Measurements from ENCODE around the gene RSBN1L.

RSBN1L gene

DNA sequence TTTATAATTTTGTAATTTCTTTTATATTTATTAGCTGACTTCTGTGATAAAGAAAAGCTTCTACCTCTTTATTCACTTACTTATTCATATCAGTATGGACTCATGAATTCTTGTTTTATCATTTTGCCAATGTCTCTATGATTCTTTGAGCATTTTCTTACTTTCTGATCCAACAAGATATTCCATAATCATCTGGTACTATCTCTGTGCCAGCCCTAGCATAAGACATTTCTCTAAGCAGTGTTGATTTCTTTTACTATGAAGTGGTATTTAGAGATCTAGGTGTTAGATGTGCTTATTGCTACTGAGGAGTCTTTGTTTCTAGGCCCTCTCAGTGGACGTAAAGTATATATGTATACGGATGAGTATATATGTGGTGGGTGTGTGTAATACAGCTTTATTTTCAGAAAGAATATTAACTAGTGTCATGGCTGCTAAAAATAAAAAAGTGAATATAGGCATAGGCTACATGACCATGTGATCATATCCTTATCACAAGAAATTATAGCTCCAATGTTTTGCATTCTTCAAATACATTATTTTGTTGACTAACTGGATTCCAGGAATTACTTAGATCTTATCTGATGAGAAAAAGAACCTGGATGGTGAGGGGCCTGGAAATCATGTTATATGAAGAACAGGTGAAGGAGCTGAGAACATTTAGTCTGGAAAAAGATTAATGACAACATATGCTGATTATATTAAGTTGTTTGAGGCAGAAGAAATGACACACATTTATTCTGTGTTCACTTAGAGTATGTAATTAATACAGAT, 115.4 kb downstream of the RSBN1L start:
- no peak for FAIRE-seq

- FAIRE-seq, result no peak
Observed at GRCh38 chr7:77812290-77812685, 116.0 kb downstream of the RSBN1L start.

DNA sequence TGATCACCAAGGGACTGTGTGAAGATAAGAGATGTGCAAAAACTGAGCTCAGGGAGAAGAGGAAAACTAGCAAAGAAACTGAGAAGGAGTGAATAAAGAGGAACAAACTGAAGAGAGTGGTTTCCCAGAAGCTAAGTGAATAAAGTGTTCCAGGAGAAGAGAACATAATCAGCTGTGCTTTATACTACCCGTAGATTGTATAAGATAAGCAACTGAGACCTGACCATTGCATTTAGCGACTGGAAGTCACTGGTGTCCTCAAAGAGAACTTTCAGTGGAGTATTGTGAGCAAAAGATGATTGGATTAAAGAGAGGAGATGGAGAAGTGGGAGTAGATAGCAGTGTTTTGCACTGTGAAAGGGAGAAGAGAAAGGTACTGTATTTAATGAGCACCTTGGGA, 116.9 kb downstream of the RSBN1L start:
- FAIRE-seq, result no peak

DNA sequence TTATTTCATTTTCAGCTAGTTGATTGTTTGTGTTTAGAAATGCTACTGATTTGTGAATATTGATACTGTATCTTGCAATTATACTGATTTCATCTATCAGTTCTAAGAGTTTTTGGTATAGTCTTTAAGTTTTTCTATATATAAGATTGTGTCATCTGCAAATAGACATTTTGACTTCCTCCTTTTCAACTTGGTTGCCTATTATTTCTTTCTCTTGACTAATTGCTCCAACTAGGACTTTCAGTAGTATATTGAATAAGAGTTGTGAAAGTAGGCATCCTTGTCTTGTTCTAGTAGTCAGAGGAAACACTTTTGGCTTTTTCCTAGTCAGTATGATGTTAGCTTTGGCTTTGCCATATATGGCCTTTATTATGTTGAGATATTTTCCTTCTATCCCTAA, 122.8 kb downstream of the RSBN1L start:
- no peak for FAIRE-seq

DNA sequence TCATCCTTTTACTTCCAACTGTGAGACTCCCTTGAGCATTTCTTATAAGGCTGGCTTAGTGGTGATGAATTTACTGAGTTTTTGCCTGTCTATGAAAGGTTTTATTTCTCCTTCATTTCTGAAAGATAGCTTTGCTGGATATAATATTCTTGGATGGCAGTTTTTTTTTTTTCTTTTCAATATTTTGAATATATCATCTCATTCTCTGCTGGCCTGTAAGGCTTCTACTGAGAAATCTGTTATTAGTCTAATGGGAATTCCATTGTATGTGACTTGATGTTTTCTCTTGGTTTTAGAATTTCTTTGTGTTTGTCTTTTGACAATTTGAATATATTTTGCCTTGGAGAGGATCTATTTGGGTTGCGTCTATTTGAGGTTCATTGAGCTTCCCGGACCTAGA, 124.7 kb downstream of the RSBN1L start:
- FAIRE-seq, result no peak

DNA sequence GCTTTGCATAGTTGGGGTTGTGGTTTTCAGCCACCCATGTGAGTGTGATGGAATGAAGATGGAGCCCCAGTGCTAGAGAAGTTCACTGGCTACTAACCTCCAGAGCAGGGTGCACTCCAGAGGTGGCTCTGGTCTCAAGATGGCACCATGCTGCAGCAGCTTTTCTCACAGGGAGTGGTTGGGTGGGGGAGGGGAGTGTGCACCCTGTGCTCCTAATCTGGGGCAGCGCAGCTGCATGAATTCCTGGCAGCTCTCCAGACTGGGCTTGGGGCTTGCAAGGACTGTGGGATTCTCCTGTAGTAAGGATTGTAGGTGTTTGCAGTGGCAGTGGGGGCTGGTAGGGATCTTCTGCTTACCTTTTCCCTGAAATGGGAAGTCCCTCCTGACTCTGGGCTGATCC, 126.0 kb downstream of the RSBN1L start:
- FAIRE-seq, result no peak

DNA sequence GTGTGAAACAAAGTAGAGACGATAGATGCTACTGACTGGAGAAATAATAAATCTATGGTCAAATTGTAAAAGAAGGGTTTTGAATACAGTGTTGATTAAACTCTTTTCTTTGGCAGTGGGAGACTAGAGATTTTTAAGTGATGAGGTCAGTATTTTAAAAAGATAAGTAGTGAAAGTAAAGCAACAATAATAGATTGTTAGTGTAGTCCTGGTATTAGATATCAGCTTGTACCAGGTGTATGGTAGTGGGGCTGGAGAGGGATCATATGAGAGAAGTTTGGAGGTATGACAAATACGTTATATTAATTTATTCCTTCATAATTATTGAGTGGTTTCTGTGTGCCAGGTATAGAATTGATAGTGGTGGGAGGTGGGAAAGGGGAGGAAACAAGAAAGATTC, 127.5 kb downstream of the RSBN1L start:
- FAIRE-seq, result no peak

GRCh38 chr7:77824636-77825035, 128.4 kb downstream of the RSBN1L start:
- no peak for FAIRE-seq

GRCh38 chr7:77825131-77825530, 128.9 kb downstream of the RSBN1L start:
- FAIRE-seq, result no peak

GRCh38 chr7:77826300-77826699, 130.0 kb downstream of the RSBN1L start:
- no peak for FAIRE-seq

- FAIRE-seq, result no peak
Observed at GRCh38 chr7:77827999-77828398, 131.7 kb downstream of the RSBN1L start.

DNA sequence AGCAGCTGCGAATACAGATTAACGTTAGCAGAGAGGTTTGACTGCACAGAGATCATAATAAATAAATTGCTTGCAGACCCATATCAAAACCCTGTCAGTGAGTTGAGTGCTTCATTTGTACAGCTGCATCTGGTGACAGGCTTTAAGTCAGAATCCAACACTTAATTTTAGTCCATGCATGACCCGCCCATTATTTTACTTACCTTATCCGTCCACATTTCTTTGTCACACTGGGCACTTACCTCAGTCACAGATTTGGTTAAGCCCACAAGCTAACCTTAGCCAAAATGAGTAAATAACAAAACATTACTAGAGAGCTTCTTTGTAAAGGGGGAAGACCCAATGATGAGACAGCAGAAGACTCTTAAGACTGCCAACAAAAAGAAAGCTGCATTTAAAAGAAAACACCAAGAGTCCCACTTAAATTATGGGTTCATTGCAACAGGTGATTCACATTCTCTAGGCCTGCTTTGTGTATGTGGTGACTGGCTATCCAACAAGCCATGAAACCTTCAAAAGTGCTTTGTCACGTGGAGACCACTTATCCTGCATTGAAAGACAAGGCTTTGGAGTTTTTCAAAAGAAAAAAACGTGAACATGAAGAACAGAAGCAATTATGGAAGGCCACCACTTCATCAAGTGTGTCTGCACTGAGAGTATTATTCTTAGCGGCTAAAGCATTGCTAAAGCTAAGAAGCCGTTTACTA, 134.5 kb downstream of the RSBN1L start:
- FAIRE-seq, result no peak

DNA sequence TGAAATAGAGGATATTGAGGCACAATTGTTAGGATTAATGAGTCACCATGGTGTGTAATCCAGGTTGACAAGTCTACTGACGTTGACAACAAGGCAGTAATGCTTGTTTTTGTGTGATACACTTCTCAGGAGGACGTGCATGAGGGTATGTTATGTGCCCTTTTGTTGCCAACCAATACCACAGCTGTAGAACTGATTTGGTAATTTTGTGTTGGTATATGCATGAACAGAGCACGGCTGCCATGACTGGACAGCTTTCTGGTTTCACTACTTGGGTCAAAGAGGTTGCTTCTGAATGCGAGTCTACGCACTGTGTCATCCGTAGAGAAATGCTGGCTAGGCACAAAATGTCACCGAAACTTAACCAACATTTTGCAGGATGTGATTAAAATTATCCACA, 135.2 kb downstream of the RSBN1L start:
- FAIRE-seq, result no peak

DNA sequence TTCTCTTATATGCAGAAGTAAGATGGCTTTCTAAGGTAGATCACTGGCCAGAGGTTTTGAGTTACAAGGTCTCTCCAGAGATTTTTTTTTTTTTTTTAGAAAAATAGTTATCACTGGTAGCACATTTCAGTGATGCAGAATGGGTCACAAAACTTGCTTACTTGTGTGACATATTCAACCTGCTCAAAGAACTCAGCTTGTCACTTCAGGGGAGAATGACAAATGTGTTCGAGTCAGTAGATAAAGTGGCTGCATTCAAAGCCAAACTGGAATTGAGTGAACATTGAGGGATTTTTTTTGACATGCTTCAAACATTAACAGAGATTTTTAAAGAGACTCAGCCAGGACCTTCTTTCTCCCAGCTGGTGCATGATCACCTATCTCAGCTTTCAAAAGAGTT, 135.7 kb downstream of the RSBN1L start:
- FAIRE-seq, result no peak

Data from TTC549 (cell line).